ENCODE results near the gene TMEM221. TPM values are rescaled to one million over a fixed set of nuclear protein-coding genes. Genes with fewer than 3 reads are reported as not detected.

TMEM221 gene
- total RNA-seq, 2 donors from 2014 or later: 3.5 to 4.8 TPM

DNA sequence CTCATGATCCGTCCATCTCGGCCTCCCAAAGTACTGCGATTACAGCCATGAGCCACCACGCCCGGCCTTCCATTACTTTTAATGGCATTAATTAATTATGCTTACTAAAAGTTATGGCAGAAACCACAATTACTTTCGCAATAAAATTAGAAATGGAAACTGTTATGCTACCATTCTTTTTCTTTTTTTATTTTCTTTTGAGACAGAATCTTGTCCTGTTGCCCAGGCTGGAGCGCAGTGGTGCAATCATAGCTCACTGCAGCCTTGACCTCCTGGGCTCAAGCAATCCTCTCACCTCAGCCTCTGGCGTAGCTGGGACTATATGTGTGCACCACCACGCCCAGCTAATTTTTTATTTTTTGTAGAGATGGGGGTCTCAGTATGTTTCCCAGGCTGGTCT lies 38.5 kb downstream of the TMEM221 start:
- TF ChIP-seq, protein P1, sequence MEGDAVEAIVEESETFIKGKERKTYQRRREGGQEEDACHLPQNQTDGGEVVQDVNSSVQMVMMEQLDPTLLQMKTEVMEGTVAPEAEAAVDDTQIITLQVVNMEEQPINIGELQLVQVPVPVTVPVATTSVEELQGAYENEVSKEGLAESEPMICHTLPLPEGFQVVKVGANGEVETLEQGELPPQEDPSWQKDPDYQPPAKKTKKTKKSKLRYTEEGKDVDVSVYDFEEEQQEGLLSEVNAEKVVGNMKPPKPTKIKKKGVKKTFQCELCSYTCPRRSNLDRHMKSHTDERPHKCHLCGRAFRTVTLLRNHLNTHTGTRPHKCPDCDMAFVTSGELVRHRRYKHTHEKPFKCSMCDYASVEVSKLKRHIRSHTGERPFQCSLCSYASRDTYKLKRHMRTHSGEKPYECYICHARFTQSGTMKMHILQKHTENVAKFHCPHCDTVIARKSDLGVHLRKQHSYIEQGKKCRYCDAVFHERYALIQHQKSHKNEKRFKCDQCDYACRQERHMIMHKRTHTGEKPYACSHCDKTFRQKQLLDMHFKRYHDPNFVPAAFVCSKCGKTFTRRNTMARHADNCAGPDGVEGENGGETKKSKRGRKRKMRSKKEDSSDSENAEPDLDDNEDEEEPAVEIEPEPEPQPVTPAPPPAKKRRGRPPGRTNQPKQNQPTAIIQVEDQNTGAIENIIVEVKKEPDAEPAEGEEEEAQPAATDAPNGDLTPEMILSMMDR (conservative IDR thresholded peaks at IDR 0.05): no peak
- 81 to 93% methylated on average over 3 to 9 of the region's 9 CpGs for WGBS, 2 experiments (ENCODE audit: insufficient coverage in 1 of 2, insufficient read length in 1 of 2)
- Histone ChIP-seq H3K27ac (ENCODE audit: low read depth, low read length) (no peak overlapping the region), H3K4me1 (ENCODE audit: control insufficient read depth, insufficient read depth, low read length) (peaks cover 17% of the 10 kb centered on the region), H3K4me3 (ENCODE audit: low read length) (no peak overlapping the region), H3K9me3 (ENCODE audit: control insufficient read depth, low read length) (no peaks in the 10 kb centered on the region), H3K9ac (ENCODE audit: extremely low read depth, low read length, poor library complexity, severe bottlenecking) (no peak overlapping the region), H3K27me3 (ENCODE audit: control insufficient read depth, insufficient read depth, low read length, poor library complexity, severe bottlenecking) (no peaks in the 10 kb centered on the region), H3K36me3 (ENCODE audit: control insufficient read depth, insufficient read depth, low read length) (no peaks in the 10 kb centered on the region)
- DNase-seq: no peak
- Mint-ChIP-seq H3K4me3 (no peak overlapping the region), H3K9me3 (no peaks in the 10 kb centered on the region), H3K27me3 (ENCODE audit: insufficient read depth) (peaks cover 4% of the 10 kb centered on the region), H3K4me1 (peaks cover 22% of the 10 kb centered on the region), H3K36me3 (ENCODE audit: low read depth) (peaks cover 13% of the 10 kb centered on the region), H3K27ac (no peak overlapping the region)

DNA sequence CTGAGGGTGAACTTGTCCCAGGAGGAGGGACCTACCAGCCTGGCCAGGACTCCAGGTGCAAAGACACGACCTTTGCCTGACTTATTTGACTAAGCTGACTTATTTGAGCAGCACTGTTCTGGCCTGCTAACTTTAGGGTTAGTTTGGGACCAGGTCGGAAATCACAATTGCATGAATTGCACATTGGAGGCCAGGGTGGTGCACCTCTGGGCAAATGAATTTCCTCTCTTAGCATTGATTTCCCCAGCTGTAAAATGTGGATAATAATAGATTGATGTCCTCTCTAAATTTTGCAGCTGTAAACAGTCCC lies 41.6 kb downstream of the TMEM221 start:
- Histone ChIP-seq H3K9me3 (ENCODE audit: control insufficient read depth, low read length) (no peaks in the 10 kb centered on the region), H3K4me1 (ENCODE audit: control insufficient read depth, insufficient read depth, low read length) (peaks cover 19% of the 10 kb centered on the region), H3K27me3 (ENCODE audit: control insufficient read depth, insufficient read depth, low read length, poor library complexity, severe bottlenecking) (no peaks in the 10 kb centered on the region), H3K4me3 (ENCODE audit: low read length) (peak overlapping the region; percentile 98), H3K27ac (ENCODE audit: low read depth, low read length) (no peak overlapping the region), H3K9ac (ENCODE audit: extremely low read depth, low read length, poor library complexity, severe bottlenecking) (no peak overlapping the region), H3K36me3 (ENCODE audit: control insufficient read depth, insufficient read depth, low read length) (peaks cover 10% of the 10 kb centered on the region)
- H3K27ac Mint-ChIP-seq: no peak overlapping the region
- DNase-seq: no peak
- H3K27me3 Mint-ChIP-seq (ENCODE audit: insufficient read depth): no peaks in the 10 kb centered on the region
- H3K36me3 Mint-ChIP-seq (ENCODE audit: low read depth): peaks cover 6% of the 10 kb centered on the region
- no peaks in the 10 kb centered on the region for H3K9me3 Mint-ChIP-seq
- TF ChIP-seq, protein P1 (conservative IDR thresholded peaks at IDR 0.05): no peak
- H3K4me3 Mint-ChIP-seq: no peak overlapping the region
- H3K4me1 Mint-ChIP-seq: peaks cover 13% of the 10 kb centered on the region
- 72 to 82% methylated on average over 1 to 2 of the region's 2 CpGs for WGBS, 2 experiments (ENCODE audit: insufficient coverage in 1 of 2, insufficient read length in 1 of 2)

GRCh38 chr19:17406046-17406886 lies 42.2 kb downstream of the TMEM221 start:
- H3K27me3 Mint-ChIP-seq (ENCODE audit: insufficient read depth): no peaks in the 10 kb centered on the region
- Histone ChIP-seq H3K27ac (ENCODE audit: low read depth, low read length) (no peak overlapping the region), H3K36me3 (ENCODE audit: control insufficient read depth, insufficient read depth, low read length) (peaks cover 16% of the 10 kb centered on the region), H3K9me3 (ENCODE audit: control insufficient read depth, low read length) (no peaks in the 10 kb centered on the region), H3K4me3 (ENCODE audit: low read length) (peak overlapping the region; percentile 98), H3K4me1 (ENCODE audit: control insufficient read depth, insufficient read depth, low read length) (peaks cover 19% of the 10 kb centered on the region), H3K9ac (ENCODE audit: extremely low read depth, low read length, poor library complexity, severe bottlenecking) (no peak overlapping the region), H3K27me3 (ENCODE audit: control insufficient read depth, insufficient read depth, low read length, poor library complexity, severe bottlenecking) (no peaks in the 10 kb centered on the region)
- TF ChIP-seq, protein P1 (conservative IDR thresholded peaks at IDR 0.05): no peak
- H3K4me1 Mint-ChIP-seq: peaks cover 13% of the 10 kb centered on the region
- H3K36me3 Mint-ChIP-seq (ENCODE audit: low read depth): peaks cover 5% of the 10 kb centered on the region
- H3K4me3 Mint-ChIP-seq: no peak overlapping the region
- DNase-seq: no peak
- H3K27ac Mint-ChIP-seq: peak overlapping the region; percentile 64
- no peaks in the 10 kb centered on the region for H3K9me3 Mint-ChIP-seq
- WGBS, 2 experiments (ENCODE audit: insufficient coverage in 1 of 2, insufficient read length in 1 of 2): 89 to 90% methylated on average over 7 to 10 of the region's 10 CpGs
